HEK293 (cell line): ENCODE measurements around the gene HOXC11.

Experiments used
- GFI1B ChIP-seq: fragments of 450-650 bp; formaldehyde crosslinking; IDR thresholded peaks from 2 replicates; pipeline ENCODE4 v1.5.1; 2016; ENCODE audit warnings: missing biosample characterization, missing genetic modification characterization
- GLIS2 ChIP-seq: fragments of 450-650 bp; formaldehyde crosslinking; IDR thresholded peaks from 2 replicates; pipeline ENCODE4 v1.5.1; 2016; ENCODE audit warnings: missing biosample characterization, missing genetic modification characterization
- HOXC10 ChIP-seq: sonication (generic); formaldehyde crosslinking; IDR thresholded peaks from 2 replicates; pipeline ENCODE4 v1.8.1; 2023; ENCODE audit warnings: mild to moderate bottlenecking, missing genetic modification reagents
- KLF9 ChIP-seq: fragments of 450-650 bp; formaldehyde crosslinking; IDR thresholded peaks from 2 replicates; pipeline ENCODE4 v1.5.1; 2016; ENCODE audit warnings: missing biosample characterization, missing genetic modification characterization, low read depth
- MZF1 ChIP-seq: fragments of 450-650 bp; formaldehyde crosslinking; IDR thresholded peaks from 2 replicates; pipeline ENCODE4 v1.5.1; 2017; ENCODE audit warnings: missing biosample characterization, missing genetic modification characterization, borderline replicate concordance
- RBAK ChIP-seq: fragments of 450-650 bp; formaldehyde crosslinking; IDR thresholded peaks from 2 replicates; pipeline ENCODE4 v1.5.1; 2016; ENCODE audit warnings: missing biosample characterization, missing genetic modification characterization
- REPIN1 ChIP-seq: fragments of 450-650 bp; formaldehyde crosslinking; IDR thresholded peaks from 2 replicates; pipeline ENCODE4 v1.5.1; 2017; ENCODE audit warnings: missing biosample characterization, missing genetic modification characterization, low read depth
- SCRT2 ChIP-seq: fragments of 450-650 bp; formaldehyde crosslinking; IDR thresholded peaks from 2 replicates; pipeline ENCODE4 v1.5.1; 2016; ENCODE audit warnings: missing biosample characterization, missing genetic modification characterization
- WT1 ChIP-seq: fragments of 450-650 bp; formaldehyde crosslinking; IDR thresholded peaks from 2 replicates; pipeline ENCODE4 v1.5.1; 2016; ENCODE audit warnings: missing biosample characterization, missing genetic modification characterization
- YY1 ChIP-seq: fragments of 450-650 bp; formaldehyde crosslinking; IDR thresholded peaks from 2 replicates; pipeline ENCODE4 v1.5.1; 2018; ENCODE audit warnings: missing biosample characterization, missing genetic modification characterization
- ZBTB1 ChIP-seq: fragments of 450-650 bp; formaldehyde crosslinking; IDR thresholded peaks from 2 replicates; pipeline ENCODE4 v1.5.1; 2016; ENCODE audit warnings: missing biosample characterization, missing genetic modification characterization
- ZBTB21 ChIP-seq: fragments of 450-650 bp; formaldehyde crosslinking; IDR thresholded peaks from 2 replicates; pipeline ENCODE4 v1.5.1; 2017; ENCODE audit warnings: missing biosample characterization, missing genetic modification characterization
- ZNF157 ChIP-seq: fragments of 450-650 bp; formaldehyde crosslinking; IDR thresholded peaks from 2 replicates; pipeline ENCODE4 v1.5.1; 2016; ENCODE audit warnings: missing biosample characterization, missing genetic modification characterization
- ZNF2 ChIP-seq: fragments of 450-650 bp; formaldehyde crosslinking; IDR thresholded peaks from 2 replicates; pipeline ENCODE4 v1.5.1; 2016; ENCODE audit warnings: missing biosample characterization, missing genetic modification characterization
- ZNF211 ChIP-seq: fragments of 450-650 bp; formaldehyde crosslinking; IDR thresholded peaks from 2 replicates; pipeline ENCODE4 v1.5.1; 2016; ENCODE audit warnings: low read depth, missing biosample characterization, missing genetic modification characterization
- ZNF221 ChIP-seq: fragments of 450-650 bp; formaldehyde crosslinking; IDR thresholded peaks from 2 replicates; pipeline ENCODE4 v1.5.1; 2017; ENCODE audit warnings: missing biosample characterization, missing genetic modification characterization, borderline replicate concordance
- ZNF239 ChIP-seq: fragments of 450-650 bp; formaldehyde crosslinking; IDR thresholded peaks from 2 replicates; pipeline ENCODE4 v1.5.1; 2016; ENCODE audit warnings: missing biosample characterization, missing genetic modification characterization
- ZNF354C ChIP-seq: fragments of 450-650 bp; formaldehyde crosslinking; IDR thresholded peaks from 2 replicates; pipeline ENCODE4 v1.5.1; 2016; ENCODE audit warnings: missing biosample characterization, missing genetic modification characterization, low read depth, borderline replicate concordance
- ZNF416 ChIP-seq: fragments of 450-650 bp; formaldehyde crosslinking; IDR thresholded peaks from 2 replicates; pipeline ENCODE4 v1.5.1; 2016; ENCODE audit warnings: missing biosample characterization, missing genetic modification characterization
- ZNF529 ChIP-seq: fragments of 450-650 bp; formaldehyde crosslinking; IDR thresholded peaks from 2 replicates; pipeline ENCODE4 v1.5.1; 2017; ENCODE audit warnings: missing genetic modification characterization, missing biosample characterization; ENCODE audit not compliant: insufficient replicate concordance
- ZNF621 ChIP-seq: fragments of 450-650 bp; formaldehyde crosslinking; IDR thresholded peaks from 2 replicates; pipeline ENCODE4 v1.5.1; 2017; ENCODE audit warnings: missing biosample characterization, missing genetic modification characterization
- ZNF658 ChIP-seq: fragments of 450-650 bp; formaldehyde crosslinking; IDR thresholded peaks from 2 replicates; pipeline ENCODE4; 2016; ENCODE audit warnings: missing biosample characterization, missing genetic modification characterization
- ZNF664 ChIP-seq: fragments of 450-650 bp; formaldehyde crosslinking; IDR thresholded peaks from 2 replicates; pipeline ENCODE4 v1.5.1; 2016; ENCODE audit warnings: missing biosample characterization, missing genetic modification characterization
- ZNF677 ChIP-seq: fragments of 450-650 bp; IDR thresholded peaks from 2 replicates; pipeline ENCODE4 v1.5.0; 2018; ENCODE audit warnings: missing biosample characterization, mild to moderate bottlenecking, missing genetic modification characterization, moderate library complexity
- ZNF747 ChIP-seq: fragments of 450-650 bp; formaldehyde crosslinking; IDR thresholded peaks from 2 replicates; pipeline ENCODE4 v1.5.1; 2016; ENCODE audit warnings: missing biosample characterization, missing genetic modification characterization
- ZSCAN30 ChIP-seq: fragments of 450-650 bp; IDR thresholded peaks from 2 replicates; pipeline ENCODE4 v1.5.1; 2018; ENCODE audit warnings: missing biosample characterization, mild to moderate bottlenecking, missing genetic modification characterization, moderate library complexity
- TF ChIP-seq, protein P1 (sequence below): fragments of 450-650 bp; formaldehyde crosslinking; IDR thresholded peaks from 2 replicates; pipeline ENCODE4 v1.5.1; 2017; ENCODE audit warnings: missing biosample characterization, missing genetic modification characterization
- TF ChIP-seq, protein P2 (sequence below): fragments of 450-650 bp; formaldehyde crosslinking; optimal IDR thresholded peaks from 2 replicates; pipeline ENCODE3; 2016; ENCODE audit warnings: missing biosample characterization, mild to moderate bottlenecking, missing genetic modification characterization
- TF ChIP-seq, protein P3 (sequence below): fragments of 450-650 bp; formaldehyde crosslinking; IDR thresholded peaks from 2 replicates; pipeline ENCODE4 v1.5.1; 2016; ENCODE audit warnings: missing biosample characterization, missing genetic modification characterization
- TF ChIP-seq, protein P4 (sequence below): fragments of 450-650 bp; formaldehyde crosslinking; IDR thresholded peaks from 2 replicates; pipeline ENCODE4 v1.5.1; 2016; ENCODE audit warnings: missing biosample characterization, missing genetic modification characterization, low read depth
- TF ChIP-seq, protein P5 (sequence below): fragments of 450-650 bp; formaldehyde crosslinking; IDR thresholded peaks from 2 replicates; pipeline ENCODE4 v1.5.1; 2016; ENCODE audit warnings: missing biosample characterization, missing genetic modification characterization

The HOXC11 gene

DNA sequence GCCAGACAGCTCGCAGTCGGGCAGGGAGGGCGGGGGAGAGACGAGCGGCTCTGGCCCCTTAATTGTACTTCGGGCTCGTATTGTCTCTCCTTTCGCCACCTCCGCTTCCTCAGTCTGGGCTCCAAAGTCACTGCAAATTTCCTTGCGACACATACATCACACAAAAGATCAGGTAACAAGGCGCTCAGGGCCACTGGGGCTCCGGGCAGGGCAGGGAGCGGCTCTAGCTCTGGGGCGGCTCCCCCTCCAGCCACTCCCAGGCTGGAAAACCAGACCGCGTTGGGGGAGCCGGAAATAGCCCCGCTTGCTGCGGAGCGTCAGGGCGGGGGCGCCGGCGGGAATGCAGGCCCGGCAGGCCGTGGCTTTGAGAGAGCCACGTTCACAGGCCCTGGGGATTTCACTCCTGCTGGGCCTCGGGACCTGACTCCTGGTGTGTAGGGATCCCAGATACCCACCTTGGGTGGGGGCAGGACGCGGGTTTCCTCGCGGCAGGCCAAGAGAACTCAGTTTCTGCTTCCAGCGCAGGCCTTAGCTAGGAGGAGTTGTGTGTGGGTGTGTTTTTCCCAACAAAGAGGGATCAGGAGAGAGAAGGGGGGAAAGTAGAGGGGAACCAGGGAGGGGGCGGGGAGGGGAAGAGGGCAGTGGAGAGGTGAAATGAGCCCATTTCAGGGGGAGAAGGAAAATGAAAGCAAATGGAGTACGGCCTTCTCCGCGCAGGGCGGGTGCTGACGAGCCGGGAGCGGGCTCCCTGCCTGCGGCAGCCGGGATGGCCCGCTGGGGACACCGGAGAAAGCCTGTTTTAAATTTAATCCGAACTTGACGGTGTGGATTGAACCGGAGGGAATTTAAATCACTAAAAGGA is 22.7 kb downstream of the HOXC11 start (continued):
- TF ChIP-seq, protein P1, sequence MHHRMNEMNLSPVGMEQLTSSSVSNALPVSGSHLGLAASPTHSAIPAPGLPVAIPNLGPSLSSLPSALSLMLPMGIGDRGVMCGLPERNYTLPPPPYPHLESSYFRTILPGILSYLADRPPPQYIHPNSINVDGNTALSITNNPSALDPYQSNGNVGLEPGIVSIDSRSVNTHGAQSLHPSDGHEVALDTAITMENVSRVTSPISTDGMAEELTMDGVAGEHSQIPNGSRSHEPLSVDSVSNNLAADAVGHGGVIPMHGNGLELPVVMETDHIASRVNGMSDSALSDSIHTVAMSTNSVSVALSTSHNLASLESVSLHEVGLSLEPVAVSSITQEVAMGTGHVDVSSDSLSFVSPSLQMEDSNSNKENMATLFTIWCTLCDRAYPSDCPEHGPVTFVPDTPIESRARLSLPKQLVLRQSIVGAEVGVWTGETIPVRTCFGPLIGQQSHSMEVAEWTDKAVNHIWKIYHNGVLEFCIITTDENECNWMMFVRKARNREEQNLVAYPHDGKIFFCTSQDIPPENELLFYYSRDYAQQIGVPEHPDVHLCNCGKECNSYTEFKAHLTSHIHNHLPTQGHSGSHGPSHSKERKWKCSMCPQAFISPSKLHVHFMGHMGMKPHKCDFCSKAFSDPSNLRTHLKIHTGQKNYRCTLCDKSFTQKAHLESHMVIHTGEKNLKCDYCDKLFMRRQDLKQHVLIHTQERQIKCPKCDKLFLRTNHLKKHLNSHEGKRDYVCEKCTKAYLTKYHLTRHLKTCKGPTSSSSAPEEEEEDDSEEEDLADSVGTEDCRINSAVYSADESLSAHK: no peak; the same call in 1 of the 2 replicates
- TF ChIP-seq ZNF621 (tag by site-specific recombination) (no peak), SCRT2 (tag by site-specific recombination) (no peak), ZNF157 (tag by site-specific recombination) (no peak), MZF1 (peak; percentile 97), ZBTB21 (tag by site-specific recombination) (0 out of 2 replicates have a peak, but pooled peaks have one; percentile 9), ZSCAN30 (tag by site-specific recombination) (peak; percentile 71), ZNF747 (tag by site-specific recombination) (no peak), ZNF211 (tag by site-specific recombination) (no peak), REPIN1 (tag by site-specific recombination) (no peak; the same call in 1 of the 2 replicates), WT1 (tag by site-specific recombination) (peak; percentile 59; the same call in 1 of the 2 replicates), HOXC10 (CRISPR knock-in tag) (no peak), GLIS2 (peak; percentile 81), ZNF529 (tag by site-specific recombination) (no peak), ZNF221 (tag by site-specific recombination) (no peak), GFI1B (tag by site-specific recombination) (no peak), YY1 (tag by site-specific recombination) (no peak), ZNF677 (tag by site-specific recombination) (no peak), ZNF354C (no peak), ZBTB1 (tag by site-specific recombination) (0 out of 2 replicates have a peak, but pooled peaks have one; percentile 16), KLF9 (tag by site-specific recombination) (peak; percentile 44), ZNF664 (tag by site-specific recombination) (no peak), ZNF239 (tag by site-specific recombination) (0 out of 2 replicates have a peak, but pooled peaks have one; percentile 30), RBAK (tag by site-specific recombination) (no peak), ZNF2 (tag by site-specific recombination) (peak; percentile 90), ZNF416 (tag by site-specific recombination) (no peak), ZNF658 (tag by site-specific recombination) (no peak)
- TF ChIP-seq, protein P2, sequence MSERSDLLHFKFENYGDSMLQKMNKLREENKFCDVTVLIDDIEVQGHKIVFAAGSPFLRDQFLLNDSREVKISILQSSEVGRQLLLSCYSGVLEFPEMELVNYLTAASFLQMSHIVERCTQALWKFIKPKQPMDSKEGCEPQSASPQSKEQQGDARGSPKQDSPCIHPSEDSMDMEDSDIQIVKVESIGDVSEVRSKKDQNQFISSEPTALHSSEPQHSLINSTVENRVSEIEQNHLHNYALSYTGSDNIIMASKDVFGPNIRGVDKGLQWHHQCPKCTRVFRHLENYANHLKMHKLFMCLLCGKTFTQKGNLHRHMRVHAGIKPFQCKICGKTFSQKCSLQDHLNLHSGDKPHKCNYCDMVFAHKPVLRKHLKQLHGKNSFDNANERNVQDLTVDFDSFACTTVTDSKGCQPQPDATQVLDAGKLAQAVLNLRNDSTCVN: peak; percentile 43
- TF ChIP-seq, protein P3, sequence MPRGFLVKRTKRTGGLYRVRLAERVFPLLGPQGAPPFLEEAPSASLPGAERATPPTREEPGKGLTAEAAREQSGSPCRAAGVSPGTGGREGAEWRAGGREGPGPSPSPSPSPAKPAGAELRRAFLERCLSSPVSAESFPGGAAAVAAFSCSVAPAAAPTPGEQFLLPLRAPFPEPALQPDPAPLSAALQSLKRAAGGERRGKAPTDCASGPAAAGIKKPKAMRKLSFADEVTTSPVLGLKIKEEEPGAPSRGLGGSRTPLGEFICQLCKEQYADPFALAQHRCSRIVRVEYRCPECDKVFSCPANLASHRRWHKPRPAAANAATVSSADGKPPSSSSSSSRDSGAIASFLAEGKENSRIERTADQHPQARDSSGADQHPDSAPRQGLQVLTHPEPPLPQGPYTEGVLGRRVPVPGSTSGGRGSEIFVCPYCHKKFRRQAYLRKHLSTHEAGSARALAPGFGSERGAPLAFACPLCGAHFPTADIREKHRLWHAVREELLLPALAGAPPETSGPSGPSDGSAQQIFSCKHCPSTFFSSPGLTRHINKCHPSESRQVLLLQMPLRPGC (tag by site-specific recombination): peak; percentile 35; the same call in 1 of the 2 replicates
- TF ChIP-seq, protein P4, sequence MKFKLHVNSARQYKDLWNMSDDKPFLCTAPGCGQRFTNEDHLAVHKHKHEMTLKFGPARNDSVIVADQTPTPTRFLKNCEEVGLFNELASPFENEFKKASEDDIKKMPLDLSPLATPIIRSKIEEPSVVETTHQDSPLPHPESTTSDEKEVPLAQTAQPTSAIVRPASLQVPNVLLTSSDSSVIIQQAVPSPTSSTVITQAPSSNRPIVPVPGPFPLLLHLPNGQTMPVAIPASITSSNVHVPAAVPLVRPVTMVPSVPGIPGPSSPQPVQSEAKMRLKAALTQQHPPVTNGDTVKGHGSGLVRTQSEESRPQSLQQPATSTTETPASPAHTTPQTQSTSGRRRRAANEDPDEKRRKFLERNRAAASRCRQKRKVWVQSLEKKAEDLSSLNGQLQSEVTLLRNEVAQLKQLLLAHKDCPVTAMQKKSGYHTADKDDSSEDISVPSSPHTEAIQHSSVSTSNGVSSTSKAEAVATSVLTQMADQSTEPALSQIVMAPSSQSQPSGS: no peak
- TF ChIP-seq, protein P5, sequence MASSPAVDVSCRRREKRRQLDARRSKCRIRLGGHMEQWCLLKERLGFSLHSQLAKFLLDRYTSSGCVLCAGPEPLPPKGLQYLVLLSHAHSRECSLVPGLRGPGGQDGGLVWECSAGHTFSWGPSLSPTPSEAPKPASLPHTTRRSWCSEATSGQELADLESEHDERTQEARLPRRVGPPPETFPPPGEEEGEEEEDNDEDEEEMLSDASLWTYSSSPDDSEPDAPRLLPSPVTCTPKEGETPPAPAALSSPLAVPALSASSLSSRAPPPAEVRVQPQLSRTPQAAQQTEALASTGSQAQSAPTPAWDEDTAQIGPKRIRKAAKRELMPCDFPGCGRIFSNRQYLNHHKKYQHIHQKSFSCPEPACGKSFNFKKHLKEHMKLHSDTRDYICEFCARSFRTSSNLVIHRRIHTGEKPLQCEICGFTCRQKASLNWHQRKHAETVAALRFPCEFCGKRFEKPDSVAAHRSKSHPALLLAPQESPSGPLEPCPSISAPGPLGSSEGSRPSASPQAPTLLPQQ (tag by site-specific recombination): peak; percentile 70; the same call in 1 of the 2 replicates
